Choroid plexus epithelial cell (primary cell): ENCODE results near the gene CCDC40.

Source experiments
- DNase-seq: peaks from one replicate; pipeline ENCODE4 v3.0.0-alpha.2; 2010; ENCODE audit warnings: low read depth
- H3K4me3 ChIP-seq: 2 replicates; pipeline ENCODE4 v1.5.1; 2011; ENCODE audit warnings: low read depth, mild to moderate bottlenecking, control low read depth, low read length, moderate library complexity
- CTCF ChIP-seq: conservative IDR thresholded peaks from 2 replicates; pipeline ENCODE4 v1.5.1; 2011; ENCODE audit warnings: low read depth, mild to moderate bottlenecking, control low read depth, inconsistent platforms, low read length, moderate library complexity

CCDC40 gene

GRCh38 chr17:80123791-80124190 lies 87.3 kb downstream of the CCDC40 start:
- H3K4me3 ChIP-seq = no peak overlapping the region
- DNase-seq = no peak
- TF ChIP-seq CTCF = no peak

GRCh38 chr17:80124351-80124981 lies 88.0 kb downstream of the CCDC40 start:
- TF ChIP-seq CTCF = peak; percentile 80
- peak; percentile 54 for DNase-seq
- H3K4me3 ChIP-seq = no peak overlapping the region

- no peak overlapping the region for H3K4me3 ChIP-seq
- no peak for TF ChIP-seq CTCF
- DNase-seq = peak; percentile 58
Observed at GRCh38 chr17:80125656-80126448, 89.4 kb downstream of the CCDC40 start.

- H3K4me3 ChIP-seq = no peak overlapping the region
- peak; percentile 15 for DNase-seq
- no peak for TF ChIP-seq CTCF
Observed at GRCh38 chr17:80126449-80126715, 89.9 kb downstream of the CCDC40 start.

- no peak for TF ChIP-seq CTCF
- no peak overlapping the region for H3K4me3 ChIP-seq
Observed at GRCh38 chr17:80129006-80129565, 92.6 kb downstream of the CCDC40 start.

GRCh38 chr17:80130992-80131391 lies 94.5 kb downstream of the CCDC40 start:
- TF ChIP-seq CTCF = no peak
- DNase-seq = no peak
- no peak overlapping the region for H3K4me3 ChIP-seq

More at GRCh38 chr17:80129006-80129565, 92.6 kb downstream of the CCDC40 start:
- DNase-seq = peak; percentile 16
